GM18951 (cell line): ENCODE measurements around the gene LGALS9B.
"Not testable (repeated sequence)": the region's sequence is repeated elsewhere in the genome, so short reads cannot be mapped to it uniquely, and the experiment has no call there.

Experiments
- in situ Hi-C: fragments of 300-500 bp; cut with MboI; formaldehyde crosslinking; loops from one replicate; pipeline ENCODE4 v1.12.0; 2022; ENCODE audit warnings: low sequenced_read_pairs, mixed read lengths, inconsistent platforms; ENCODE audit not compliant: unreplicated experiment

LGALS9B gene

DNA sequence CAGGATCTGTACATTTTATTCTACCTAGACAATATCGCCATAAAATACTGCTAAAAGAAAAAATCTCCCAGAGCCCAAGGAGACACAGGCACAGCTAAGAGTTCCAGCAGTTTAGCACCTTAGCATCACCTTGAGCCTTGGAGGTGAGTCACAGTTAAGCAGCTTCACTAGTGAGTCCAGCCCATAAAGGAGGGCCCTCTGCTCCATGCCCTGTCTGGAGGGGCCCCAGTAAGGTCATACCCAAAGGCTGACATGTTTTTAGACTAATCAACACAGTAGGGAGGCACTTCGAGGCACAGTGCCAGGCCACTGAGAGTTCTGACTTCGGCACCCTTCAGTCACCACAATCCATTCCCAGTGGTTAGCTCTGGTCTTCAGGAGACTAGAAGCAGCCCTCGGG, 2.6 kb upstream of the LGALS9B start:
- in situ Hi-C loops = loop anchor here (10.0 kb wide), 1 partner anchor 1995 kb away; the partner anchor contains the start of gene LGALS9C

DNA sequence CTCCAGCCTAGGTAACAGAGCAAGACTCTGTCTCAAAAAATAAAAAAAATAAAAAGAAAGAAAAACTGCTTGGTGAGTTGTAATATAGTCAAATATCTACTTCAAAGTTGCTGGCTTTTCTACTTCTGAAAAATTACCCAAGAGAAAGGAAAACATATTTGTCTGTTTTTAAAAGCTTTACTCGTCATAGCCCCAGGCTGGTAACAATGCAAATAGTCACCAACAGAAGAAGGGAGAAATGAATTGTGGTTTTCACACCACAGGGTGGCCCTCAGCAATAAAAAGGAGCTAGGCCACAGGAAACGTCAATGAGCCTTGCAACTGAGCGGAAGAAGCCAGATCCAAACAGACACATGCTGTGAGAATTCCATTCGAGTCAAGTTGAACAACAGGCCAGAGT, 1.8 kb upstream of the LGALS9B start:
- in situ Hi-C loops = loop anchor here (10.0 kb wide), 1 partner anchor 1994 kb away; the partner anchor contains the start of gene LGALS9C

DNA sequence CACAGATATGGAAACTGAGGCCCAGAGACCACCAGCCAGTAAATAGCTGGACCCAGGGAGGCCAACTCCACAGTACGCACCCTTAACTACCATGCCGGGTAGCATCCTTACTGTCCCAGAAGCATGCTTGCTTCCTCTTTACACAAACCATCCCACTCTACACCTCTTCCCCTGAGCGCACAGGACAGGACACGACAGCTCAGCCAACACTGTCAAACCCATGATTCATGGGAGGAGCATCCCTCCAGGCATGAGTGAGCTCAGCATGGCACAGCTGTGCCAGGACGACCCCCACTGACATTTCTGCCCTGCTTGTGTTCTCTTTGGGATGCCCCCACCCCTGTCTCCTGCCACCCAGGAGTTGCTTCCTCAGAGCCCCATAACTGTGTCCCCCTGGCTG, 340 bp downstream of the LGALS9B start:
- in situ Hi-C loops = loop anchor here (10.0 kb wide), 1 partner anchor 1992 kb away; the partner anchor contains the start of gene LGALS9C

DNA sequence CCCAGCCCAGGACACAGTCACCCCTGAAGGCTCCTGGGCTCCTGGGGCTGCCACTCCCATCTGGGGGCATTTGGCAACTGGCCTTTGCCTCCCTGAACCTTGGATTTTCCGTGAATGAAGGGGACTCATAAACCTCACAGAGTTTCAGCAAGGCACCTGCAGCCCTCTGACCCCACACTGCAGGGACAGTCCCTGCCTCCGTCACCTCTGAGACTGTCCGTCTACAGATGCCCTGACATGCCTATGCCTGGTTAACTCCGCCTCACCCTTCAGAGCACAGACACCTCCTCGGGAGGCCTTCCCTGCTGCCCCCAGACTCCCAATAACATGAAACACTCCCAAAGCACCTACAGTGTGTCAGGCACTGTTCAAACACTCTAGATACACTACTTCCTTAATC, 786 bp downstream of the LGALS9B start:
- in situ Hi-C loops = loop anchor here (10.0 kb wide), 1 partner anchor 1992 kb away; the partner anchor contains the start of gene LGALS9C

DNA sequence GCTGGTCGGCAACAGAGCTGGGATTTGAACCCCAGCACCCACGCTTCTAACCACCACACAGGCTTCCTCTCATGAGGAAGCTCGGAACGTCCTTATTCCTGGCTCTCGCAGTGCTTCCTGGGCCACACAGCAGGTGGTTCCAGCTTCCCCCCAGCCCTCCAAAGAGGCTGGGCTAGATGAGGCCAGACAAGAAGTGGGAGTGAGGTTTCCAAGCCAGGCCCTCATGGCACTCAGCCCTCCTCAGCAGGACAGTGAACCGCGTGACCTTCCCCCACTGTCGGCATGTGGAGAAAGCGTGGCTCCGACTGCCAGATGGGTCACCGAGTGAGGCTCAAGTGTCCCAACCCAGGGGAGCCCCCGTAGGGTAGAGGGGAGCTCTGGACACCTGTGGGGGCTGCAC, 1.8 kb downstream of the LGALS9B start:
- in situ Hi-C loops = loop anchor here (10.0 kb wide), 1 partner anchor 1991 kb away; the partner anchor contains the start of gene LGALS9C

DNA sequence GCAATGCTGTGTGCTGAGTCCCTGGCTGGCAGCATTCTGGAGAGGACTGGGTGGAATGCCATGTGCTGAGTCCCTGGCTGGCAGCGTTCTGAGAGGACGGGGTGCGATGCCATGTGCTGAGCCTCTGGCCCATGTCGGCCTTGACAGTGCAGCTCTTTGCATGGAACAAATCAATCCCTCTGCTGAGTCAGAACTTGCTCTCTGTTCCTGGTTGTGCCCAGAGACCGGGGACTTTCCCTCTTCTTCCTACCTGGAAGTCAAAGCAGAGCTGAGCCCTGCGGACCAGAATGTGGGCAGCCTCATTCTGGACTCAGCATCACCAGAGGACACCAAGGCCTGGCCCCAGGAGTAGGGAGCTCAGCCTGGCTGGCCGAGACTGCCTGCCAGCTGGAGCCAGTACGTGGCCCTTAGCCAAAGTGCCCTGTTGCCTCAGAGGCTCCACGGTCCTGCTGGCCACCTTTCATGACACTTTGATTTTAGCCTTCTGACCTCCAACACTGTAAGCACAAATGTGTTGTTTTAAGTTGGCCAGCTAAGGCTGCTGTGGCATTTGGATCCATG, 2.4 kb downstream of the LGALS9B start:
- in situ Hi-C loops = loop anchor here (10.0 kb wide), 1 partner anchor 1990 kb away; the partner anchor contains the start of gene LGALS9C

DNA sequence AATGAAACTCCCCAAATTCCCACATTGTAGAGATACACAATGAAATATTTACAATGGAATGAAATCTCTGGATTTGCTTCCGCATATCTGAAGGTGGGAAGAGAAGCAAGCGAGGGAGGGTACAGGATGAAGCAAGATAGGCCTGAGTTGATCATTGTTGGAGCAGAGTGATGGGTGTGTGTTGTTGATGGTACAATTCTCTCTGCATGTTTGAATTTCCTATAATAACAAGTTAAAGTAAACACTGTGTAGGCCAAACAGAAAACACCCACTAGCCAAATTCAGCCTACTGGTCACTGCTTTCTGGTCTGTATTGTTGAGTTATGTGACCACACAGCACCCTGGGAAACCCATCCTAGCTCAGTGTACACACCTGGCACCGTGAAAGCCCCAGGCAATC, 5.2 kb downstream of the LGALS9B start:
- in situ Hi-C loops = loop anchor here (10.0 kb wide), 1 partner anchor 1987 kb away; the partner anchor contains the start of gene LGALS9C

DNA sequence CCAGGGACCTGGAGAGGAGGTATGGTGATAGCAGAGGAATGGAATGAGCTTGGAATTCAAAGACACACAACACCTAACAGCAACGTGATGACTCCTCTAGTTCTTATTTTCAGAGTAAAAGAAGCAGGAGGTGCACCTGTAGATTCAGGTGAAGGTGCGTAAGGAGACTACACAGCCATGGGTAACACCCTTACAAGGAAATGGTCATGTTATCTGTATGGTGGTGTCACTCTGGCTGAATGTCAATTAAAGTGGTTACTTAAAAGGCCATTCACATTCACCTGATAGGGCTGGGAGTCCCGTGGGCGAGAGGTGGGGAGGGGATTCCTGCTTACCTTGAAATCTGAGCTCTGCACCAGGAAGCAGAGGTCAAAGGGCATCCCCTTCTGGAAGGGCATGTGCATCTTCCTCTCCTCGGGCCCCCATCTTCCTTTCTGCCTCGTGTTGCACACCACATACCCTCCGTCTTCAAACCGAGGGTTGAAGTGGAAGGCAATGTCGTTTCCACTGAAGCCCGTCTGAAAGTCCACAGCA, 9.4 kb downstream of the LGALS9B start:
- in situ Hi-C loops = not testable (repeated sequence)

DNA sequence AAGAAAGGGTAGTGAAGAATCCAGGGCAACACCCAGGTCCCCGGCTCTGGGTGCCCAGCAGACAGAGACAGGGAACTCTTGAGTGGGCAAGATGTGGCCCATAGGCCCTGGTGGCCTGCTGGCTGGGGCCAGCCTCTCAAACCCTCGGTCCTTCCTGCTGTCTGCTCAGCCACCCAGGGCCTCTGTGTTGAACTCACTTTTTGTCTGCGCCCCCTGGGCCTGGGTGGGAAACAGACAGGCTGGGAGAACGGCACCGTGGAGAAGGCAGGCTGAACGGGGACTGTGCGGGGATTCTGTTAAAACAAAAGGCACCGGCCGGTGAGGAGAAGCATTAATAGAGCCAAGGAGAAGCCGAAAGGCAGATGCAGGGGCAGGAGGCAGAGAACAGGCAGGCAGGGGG, 12.2 kb downstream of the LGALS9B start:
- in situ Hi-C loops = not testable (repeated sequence)

DNA sequence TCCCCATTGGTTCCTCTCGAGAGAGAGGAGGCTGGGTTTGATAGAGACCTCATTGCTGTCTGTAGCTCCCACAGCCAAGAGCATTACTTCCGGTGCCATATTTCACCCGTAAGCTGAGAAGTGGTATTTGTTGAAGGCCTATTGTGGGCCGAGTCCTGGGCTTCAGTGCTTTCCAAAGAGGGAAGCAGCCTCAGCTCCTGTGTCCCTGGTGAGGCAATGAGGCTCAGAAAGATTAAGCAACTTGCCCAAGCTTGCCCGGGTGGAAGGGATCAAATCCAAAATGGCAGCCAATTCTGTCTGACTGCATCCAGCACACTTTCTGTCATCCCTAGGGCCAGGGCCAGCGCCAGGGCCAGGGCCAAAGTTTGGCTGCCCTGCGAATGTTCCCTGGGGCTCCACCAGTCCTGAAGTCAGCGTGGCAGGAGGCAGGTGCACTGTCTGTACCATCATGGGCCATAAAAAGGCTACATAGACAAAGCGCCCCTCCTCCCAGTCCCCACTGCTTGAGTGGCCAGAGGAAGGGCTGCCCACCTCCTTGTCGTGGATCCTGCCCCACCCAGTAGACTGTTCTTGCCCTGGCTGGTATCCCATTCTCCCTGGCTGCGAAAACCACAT, 13.4 kb downstream of the LGALS9B start:
- in situ Hi-C loops = not testable (repeated sequence)

DNA sequence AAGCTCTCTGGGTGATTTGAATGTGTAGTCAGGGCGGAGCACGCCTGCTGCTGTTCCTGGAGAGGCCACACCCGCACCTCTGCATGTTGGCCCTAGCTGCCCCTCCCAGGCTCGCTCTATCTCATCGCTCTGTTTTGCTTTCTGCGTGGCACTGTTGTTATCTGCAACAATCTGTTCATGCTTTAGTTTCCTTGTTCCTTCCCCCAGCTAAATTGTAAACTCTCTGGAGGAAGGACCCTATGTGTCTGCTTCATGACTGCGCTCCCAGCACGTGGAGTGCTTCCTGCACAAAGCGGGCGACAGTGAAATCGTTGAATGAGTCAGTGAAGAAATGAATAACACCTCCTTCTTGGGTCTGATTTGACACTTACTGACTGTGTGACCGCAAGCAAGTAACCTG, 16.5 kb downstream of the LGALS9B start:
- in situ Hi-C loops = not testable (repeated sequence)

DNA sequence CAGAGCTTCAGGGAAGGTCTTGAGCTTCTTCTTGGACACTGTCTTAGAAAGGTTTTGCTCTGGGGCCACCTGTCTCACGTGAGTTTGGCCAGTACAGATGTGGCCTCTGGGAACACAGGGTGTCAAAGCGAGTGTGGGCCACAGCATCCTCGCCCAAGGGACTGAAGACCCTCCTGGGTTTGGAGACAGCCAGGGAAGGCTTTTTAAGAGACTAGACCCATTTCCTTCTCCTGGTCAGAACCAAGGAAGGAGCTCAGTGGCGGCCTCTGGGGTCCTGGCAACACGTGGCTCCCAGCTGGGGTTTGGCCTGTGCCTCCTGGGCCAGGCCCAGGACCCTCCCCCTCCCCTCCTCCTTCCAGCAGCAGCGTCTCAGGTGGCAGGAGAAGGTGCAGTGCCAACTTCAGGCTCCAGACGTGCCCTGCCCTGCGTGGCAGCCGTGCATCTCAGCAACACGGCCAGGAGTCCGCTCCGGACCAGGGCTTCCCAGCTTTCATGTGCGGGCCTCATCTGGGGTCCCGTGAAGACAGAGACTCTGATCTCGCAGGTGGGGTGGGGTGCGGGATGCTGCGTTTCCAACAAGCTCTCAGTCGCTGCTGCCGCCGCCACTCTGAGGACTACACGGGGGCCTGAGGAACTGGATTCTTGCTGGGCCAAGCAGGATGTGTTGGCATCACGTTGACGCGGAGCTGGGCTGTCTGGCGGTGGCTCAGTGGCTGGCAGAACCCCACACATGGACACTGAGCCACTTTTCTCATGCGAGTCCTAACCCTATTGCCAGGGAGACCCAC, 19.6 kb downstream of the LGALS9B start:
- in situ Hi-C loops = not testable (repeated sequence)

DNA sequence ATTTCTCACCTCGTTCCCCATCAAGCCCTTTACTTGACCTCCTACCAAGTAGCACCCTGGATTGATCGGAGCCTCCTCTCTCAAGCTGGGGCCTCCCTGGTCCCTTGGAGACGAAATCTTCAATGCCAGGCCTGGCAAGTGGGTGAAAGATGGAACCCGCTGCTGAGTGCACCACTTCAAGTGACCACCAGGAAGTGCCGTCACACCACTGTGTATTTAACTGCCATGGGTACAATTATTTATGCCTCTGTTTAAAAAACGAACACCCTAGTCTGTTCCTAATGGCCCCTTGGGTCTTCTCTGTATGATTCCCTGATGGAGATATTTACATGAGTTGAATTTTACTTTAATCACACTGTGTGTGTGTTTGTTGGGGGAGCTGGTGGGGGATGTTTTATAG, 20.4 kb downstream of the LGALS9B start:
- in situ Hi-C loops = not testable (repeated sequence)

DNA sequence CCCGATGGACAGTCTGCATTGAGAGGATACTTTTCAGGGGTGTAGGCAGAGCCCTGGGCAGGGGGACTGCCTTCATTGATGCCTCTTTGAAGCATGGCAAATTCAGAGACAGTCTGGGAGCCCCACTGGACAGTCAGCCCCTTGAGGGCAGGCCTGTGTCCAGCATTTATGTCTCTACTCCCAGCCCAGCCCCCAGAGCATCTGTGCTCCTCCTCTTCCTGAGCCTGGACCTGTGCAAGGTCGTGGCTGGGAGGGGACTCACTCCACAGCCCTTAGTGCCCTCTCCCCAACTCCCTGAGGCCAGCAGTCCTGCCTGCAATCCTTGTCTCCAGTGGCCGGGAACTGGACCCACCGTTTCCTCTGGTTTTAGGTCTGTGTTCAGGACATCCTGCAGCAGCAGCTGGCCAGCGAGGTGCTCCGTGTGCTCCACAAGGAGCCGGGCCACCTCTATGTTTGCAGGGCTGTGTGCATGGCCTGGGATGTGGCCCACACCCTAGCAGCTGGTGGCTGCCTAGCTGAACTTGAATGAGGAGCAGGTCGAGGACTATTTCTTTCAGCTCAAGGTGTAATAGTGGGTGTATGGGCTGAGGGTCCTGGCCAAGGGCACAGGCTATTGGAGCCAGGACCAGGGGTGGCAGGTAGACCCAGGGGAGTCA, 22.6 kb downstream of the LGALS9B start:
- in situ Hi-C loops = not testable (repeated sequence)

DNA sequence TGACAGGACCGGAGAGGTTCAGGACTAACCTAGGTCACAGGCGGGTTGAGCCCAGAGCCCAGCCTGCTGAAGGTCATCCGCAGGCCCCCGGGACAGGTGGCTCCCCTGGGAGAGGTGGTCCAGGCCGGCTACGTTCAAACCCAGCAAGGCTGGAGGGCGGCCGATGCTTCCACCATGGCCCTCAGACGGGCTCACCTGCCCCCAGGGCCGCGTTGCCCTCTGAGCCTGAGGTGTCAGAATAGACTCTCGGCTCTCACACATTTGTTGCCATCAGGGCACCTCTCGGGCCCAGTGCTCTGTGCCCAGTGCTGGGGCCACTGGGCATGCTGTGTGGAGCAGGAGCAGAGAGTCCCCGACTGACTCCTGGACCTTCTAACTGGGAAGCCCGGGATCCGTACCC, 23.2 kb downstream of the LGALS9B start:
- in situ Hi-C loops = not testable (repeated sequence)

DNA sequence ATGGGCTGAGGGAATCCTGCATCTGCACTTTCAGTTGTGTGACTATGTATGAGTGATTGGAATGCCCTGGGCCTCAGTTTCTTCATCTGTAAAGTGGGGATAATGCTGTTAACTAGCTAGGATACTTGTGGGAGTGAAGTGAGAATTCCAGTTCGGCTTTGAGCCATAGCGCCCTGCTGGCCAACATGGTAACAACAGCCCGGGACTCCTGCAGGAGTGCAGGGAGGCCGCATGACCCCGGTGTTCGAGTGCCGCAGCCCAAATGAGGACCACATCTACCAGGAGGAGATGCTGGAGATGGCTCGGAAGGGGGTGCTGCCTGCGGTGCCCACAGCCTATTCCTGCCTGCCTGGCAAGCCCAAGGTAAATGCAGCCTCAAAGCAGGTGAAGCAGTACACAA, 23.7 kb downstream of the LGALS9B start:
- in situ Hi-C loops = not testable (repeated sequence)

DNA sequence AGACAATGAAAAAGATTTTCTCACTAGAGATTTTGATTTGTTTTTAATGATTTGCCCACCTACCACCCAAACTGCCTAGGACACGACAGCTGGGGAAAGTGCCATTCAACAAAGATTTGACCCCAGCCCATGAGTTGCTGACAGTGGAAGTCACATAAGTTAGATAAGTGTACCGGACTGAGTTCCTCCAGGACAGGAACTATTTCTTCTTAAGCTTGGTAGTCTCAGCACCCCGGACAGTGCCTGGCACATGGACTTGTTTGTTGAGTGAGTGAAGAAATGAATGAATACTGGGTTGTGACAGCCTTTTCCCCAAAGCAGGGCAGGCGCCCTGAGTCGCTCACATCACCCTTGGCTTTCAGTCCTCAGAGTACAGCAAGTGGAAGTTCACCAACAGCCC, 26.7 kb downstream of the LGALS9B start:
- in situ Hi-C loops = not testable (repeated sequence)

DNA sequence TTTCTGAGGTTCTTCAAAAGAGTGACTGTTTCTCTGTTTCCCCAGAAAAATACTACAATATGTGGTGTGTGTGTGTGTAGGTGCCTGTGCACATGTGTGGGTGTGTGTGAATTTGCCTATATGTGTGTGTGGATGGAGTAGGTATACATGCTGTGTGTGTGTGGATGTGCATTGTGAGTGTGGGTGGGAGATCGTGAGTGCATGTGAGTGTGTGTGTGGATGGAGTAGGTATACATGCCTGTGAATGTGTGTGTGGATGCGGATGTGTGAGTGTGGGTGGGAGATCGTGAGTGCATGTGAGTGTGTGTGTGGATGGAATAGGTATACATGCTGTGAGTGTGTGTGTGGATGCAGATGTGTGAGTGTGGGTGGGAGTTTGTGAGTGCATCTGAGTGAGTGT, 32.2 kb downstream of the LGALS9B start:
- in situ Hi-C loops = not testable (repeated sequence)

DNA sequence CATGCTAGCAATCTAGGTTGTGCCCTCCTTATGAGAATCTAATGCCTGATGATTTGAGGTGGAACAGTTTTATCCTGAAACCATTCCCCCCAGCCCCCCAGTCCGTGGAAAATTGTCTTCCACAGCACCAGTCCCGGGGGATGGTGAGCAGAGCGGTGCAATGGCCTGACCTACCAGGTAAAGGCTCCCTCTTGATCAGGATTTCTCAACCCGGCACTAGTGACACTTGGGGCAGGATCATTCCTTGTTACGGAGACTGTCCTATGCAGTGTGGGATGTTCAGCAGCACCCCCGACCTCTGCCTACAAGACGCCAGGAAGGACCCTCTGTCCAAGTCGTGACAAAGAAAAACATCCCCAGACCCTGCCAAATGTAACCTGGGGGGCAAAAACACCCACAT, 34.0 kb downstream of the LGALS9B start:
- in situ Hi-C loops = not testable (repeated sequence)

DNA sequence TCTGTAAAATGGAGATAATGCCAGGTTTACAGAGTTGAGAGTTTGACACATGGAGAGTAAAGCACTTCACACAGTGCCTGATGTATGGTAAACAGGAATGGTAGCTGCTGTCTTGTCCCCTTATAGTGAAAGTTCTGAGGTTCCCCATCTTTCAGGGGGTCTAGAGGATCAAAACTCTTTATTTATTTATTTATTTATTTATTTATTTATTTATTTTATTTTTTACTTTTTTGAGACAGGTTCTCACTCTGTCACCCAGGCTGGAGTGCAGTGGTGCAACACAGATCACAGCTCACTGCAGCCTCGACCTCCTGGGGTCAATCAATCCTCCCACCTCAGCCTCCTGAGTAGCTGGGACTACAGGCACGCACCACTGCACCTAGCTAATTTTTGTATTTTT, 40.1 kb downstream of the LGALS9B start:
- in situ Hi-C loops = not testable (repeated sequence)
